HG02588 (cell line): ENCODE data around the gene IRGQ.

Experiments used
- ATAC-seq: cut with Tn5 transposase; IDR thresholded peaks from one replicate; pipeline ENCODE4 v1.9.1; 2021; ENCODE audit warnings: mild to moderate bottlenecking, moderate library complexity; ENCODE audit not compliant: unreplicated experiment

Gene IRGQ

GRCh38 chr19:43545276-43545675, 50.7 kb downstream of the IRGQ start:
- ATAC-seq = no peak

- ATAC-seq = no peak
Observed at GRCh38 chr19:43544077-43544476, 51.9 kb downstream of the IRGQ start.

DNA sequence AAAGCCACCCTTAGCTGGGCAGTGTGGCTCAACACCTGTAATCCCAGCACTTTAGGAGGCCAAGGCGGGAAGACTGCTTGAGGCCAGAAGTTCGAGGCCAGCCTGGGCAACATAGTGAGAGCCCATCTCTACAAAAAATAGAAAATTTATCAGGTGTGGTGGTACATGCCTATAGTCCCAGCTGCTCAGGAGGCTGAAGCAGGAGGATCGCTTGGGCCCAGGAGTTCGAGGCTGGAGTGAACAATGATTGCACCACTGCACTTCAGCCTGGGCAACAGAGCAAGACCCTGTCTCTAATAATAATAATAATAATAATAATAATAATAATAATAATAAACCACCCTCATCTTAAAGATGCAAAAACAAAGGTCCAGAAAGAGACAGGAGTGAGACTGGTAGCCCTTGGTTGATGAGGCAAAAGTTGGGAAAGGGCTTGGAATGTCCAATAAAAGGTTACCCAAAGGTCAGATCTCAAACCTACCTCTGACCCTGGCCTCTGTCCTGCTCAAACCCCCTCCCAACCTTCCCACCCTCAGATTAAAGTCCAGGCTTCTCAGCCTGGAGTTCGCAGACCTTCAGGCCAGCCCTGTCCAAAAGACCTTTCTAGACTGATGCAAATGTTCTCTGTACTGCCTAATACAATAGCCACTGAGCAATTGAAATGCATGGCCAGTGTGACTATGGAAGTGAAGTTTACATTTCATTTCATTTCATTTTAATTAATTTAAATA, 53.8 kb downstream of the IRGQ start:
- ATAC-seq = no peak

DNA sequence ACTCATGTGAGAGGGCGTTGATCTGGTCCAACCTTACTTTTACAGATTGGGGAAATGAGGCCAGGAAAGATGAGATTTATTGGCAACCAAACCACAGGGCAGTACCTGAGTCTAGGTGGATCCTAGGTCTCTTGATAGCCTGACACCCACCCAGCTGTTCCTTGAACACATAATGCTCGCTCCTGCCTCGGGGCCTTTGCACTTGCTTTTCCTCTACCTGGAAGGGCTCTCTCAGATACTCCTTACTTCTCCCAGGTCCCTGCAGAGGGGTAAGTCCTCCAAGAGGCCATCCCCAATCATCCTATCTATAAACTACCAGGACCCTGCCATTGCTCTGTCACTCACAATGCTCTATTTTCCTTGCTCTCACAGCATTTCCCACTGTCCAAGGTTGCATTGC, 55.6 kb downstream of the IRGQ start:
- ATAC-seq = no peak

GRCh38 chr19:43538922-43539321, 57.0 kb downstream of the IRGQ start:
- ATAC-seq = no peak

DNA sequence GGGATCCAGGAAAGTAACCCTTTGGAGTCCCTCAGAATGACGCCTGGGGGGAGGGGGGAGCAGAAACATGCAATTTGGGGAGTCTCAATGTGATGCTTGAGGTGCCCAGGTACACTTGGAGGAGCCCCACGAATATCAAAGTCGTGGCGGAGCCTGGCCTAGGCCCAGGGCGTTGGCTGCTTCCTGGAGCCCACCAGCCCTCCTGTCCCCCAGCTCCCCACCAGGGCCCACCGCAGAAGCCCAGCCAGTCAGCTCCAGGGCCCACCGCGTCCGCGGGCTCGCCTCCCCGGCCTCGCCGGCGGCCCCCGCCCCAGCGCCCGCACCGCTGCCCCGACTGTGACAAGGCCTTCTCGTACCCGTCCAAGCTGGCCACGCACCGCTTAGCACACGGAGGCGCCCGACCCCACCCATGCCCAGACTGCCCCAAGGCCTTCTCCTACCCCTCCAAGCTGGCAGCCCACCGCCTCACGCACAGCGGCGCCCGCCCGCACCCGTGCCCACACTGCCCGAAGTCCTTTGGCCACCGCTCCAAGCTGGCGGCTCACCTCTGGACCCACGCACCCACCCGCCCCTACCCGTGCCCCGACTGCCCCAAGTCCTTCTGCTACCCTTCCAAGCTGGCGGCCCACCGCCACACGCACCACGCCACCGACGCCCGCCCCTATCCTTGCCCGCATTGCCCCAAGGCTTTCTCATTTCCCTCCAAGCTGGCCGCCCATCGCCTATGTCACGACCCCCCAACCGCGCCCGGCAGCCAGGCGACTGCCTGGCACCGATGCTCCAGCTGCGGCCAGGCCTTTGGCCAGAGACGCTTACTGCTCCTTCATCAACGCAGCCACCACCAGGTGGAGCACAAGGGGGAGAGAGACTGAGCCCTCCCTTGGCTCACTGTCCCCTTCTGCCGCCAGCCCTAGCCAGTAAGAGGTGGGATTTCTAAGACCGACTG, 60.8 kb downstream of the IRGQ start:
- no peak for ATAC-seq
